Measurements from ENCODE around the gene SYDE1. TPM values are rescaled to one million over a fixed set of nuclear protein-coding genes. Genes with fewer than 3 reads are reported as not detected.

SYDE1 gene
- total RNA-seq, 1 experiment from 2014 or later = 33.0 TPM

- no peak for DNase-seq (ENCODE audit: low read depth)
Measured at GRCh38 chr19:15108845-15109767, 1.9 kb downstream of the SYDE1 start.

- DNase-seq (ENCODE audit: low read depth) = no peak
Measured at GRCh38 chr19:15109768-15110417, 2.7 kb downstream of the SYDE1 start.

GRCh38 chr19:15110418-15110815 is 3.2 kb downstream of the SYDE1 start:
- DNase-seq (ENCODE audit: low read depth) = no peak

- no peak for DNase-seq (ENCODE audit: low read depth)
Measured at GRCh38 chr19:15111758-15112157, 4.6 kb downstream of the SYDE1 start.

- DNase-seq (ENCODE audit: low read depth) = no peak
Measured at GRCh38 chr19:15112385-15112784, 5.2 kb downstream of the SYDE1 start.

- DNase-seq (ENCODE audit: low read depth) = no peak
Measured at GRCh38 chr19:15113245-15114152, 6.3 kb downstream of the SYDE1 start.

GRCh38 chr19:15114153-15114540 is 6.9 kb downstream of the SYDE1 start:
- peak; percentile 45 for DNase-seq (ENCODE audit: low read depth)

- no peak for DNase-seq (ENCODE audit: low read depth)
Measured at GRCh38 chr19:15115080-15115479, 7.9 kb downstream of the SYDE1 start.

GRCh38 chr19:15115762-15116615 is 8.8 kb downstream of the SYDE1 start:
- no peak for DNase-seq (ENCODE audit: low read depth)

- DNase-seq (ENCODE audit: low read depth) = no peak
Measured at GRCh38 chr19:15116856-15117255, 9.7 kb downstream of the SYDE1 start.

GRCh38 chr19:15118248-15118647 is 11.0 kb downstream of the SYDE1 start:
- DNase-seq (ENCODE audit: low read depth) = no peak

GRCh38 chr19:15118789-15119494 is 11.7 kb downstream of the SYDE1 start:
- no peak for DNase-seq (ENCODE audit: low read depth)

GRCh38 chr19:15120135-15121026 is 13.2 kb downstream of the SYDE1 start:
- DNase-seq (ENCODE audit: low read depth) = no peak

GRCh38 chr19:15122331-15123030 is 15.3 kb downstream of the SYDE1 start:
- no peak for DNase-seq (ENCODE audit: low read depth)

- no peak for DNase-seq (ENCODE audit: low read depth)
Measured at GRCh38 chr19:15123031-15123890, 16.1 kb downstream of the SYDE1 start.

GRCh38 chr19:15123900-15124299 is 16.7 kb downstream of the SYDE1 start:
- no peak for DNase-seq (ENCODE audit: low read depth)

- DNase-seq (ENCODE audit: low read depth) = no peak
Measured at GRCh38 chr19:15124572-15125231, 17.5 kb downstream of the SYDE1 start.
